ENCODE results near the gene TMEM156. TPM values are rescaled to one million over a fixed set of nuclear protein-coding genes. Genes with fewer than 3 reads are reported as not detected.

Gene TMEM156
- total RNA-seq, 3 donors from 2014 or later (not counting 1 experiment from before 2014, with no cell fraction given) = 13.8 to 22.3 (median 16.8) TPM

- Histone ChIP-seq H3K4me1 (ENCODE audit: control insufficient read depth, insufficient read depth, low read length) (peaks cover 22% of the 10 kb centered on the region), H3K4me3 (ENCODE audit: low read length) (peak overlapping the region; percentile 68), H3K27ac (ENCODE audit: low read length) (peak overlapping the region; percentile 67), H3K9me3 (ENCODE audit: control insufficient read depth, insufficient read depth, low read length) (no peaks in the 10 kb centered on the region), H3K27me3 (ENCODE audit: control insufficient read depth, insufficient read depth, low read length) (no peaks in the 10 kb centered on the region), H3K36me3 (ENCODE audit: control insufficient read depth, insufficient read depth, low read length) (no peaks in the 10 kb centered on the region)
- DNase-seq (peak in 1 of 2 donors; percentile 68), ATAC-seq (peak; percentile 23 to 55 (median 32))
- Mint-ChIP-seq H3K36me3 (no peaks in the 10 kb centered on the region), H3K27me3 (ENCODE audit: low read depth in 2 of 2) (no peaks in the 10 kb centered on the region), H3K4me1 (peaks cover 36 to 38% of the 10 kb centered on the region in 2 donors), H3K9me3 (no peaks in the 10 kb centered on the region), H3K27ac (peak overlapping the region; percentile 85 to 93), H3K4me3 (peak overlapping the region; percentile 93)
- no peak for TF ChIP-seq CTCF (IDR thresholded peaks at IDR 0.05)
- WGBS (ENCODE audit: insufficient coverage) = under 1% methylated on average over 82 of the region's 82 CpGs
- intact Hi-C loops (cut with micrococcal nuclease) = loop anchor here (1.0 to 10.0 kb wide), 2 partner anchors 13 to 410 kb away; partner anchors contain the start of genes LIAS, RPL9 and TMEM156
These were observed 13.0 kb upstream of the TMEM156 start for GRCh38 chr4:39044956-39045826.

GRCh38 chr4:39044364-39044955, 12.3 kb upstream of the TMEM156 start:
- H3K4me3 ChIP-seq (ENCODE audit: low read length) = peak overlapping the region; percentile 49
- Mint-ChIP-seq H3K27ac (peak overlapping the region; percentile 92 to 93), H3K9me3 (no peaks in the 10 kb centered on the region), H3K4me1 (peaks cover 36 to 38% of the 10 kb centered on the region in 2 donors), H3K27me3 (ENCODE audit: low read depth in 2 of 2) (no peaks in the 10 kb centered on the region), H3K36me3 (no peaks in the 10 kb centered on the region), H3K4me3 (peak overlapping the region; percentile 90)
- peak overlapping the region; percentile 80 for H3K27ac ChIP-seq (ENCODE audit: low read length)
- H3K27me3 ChIP-seq (ENCODE audit: control insufficient read depth, insufficient read depth, low read length) = no peaks in the 10 kb centered on the region
- H3K4me1 ChIP-seq (ENCODE audit: control insufficient read depth, insufficient read depth, low read length) = peaks cover 22% of the 10 kb centered on the region
- DNase-seq = peak; percentile 94 to 99
- intact Hi-C loops (cut with micrococcal nuclease) = loop anchor here (1.0 to 10.0 kb wide), 2 partner anchors 12 to 410 kb away; partner anchors contain the start of genes LIAS, RPL9 and TMEM156
- 0% methylated on average over 49 of the region's 54 CpGs for WGBS (ENCODE audit: insufficient coverage)
- no peak for TF ChIP-seq CTCF (IDR thresholded peaks at IDR 0.05)
- ATAC-seq = peak; percentile 86 to 96 (median 87)
- H3K36me3 ChIP-seq (ENCODE audit: control insufficient read depth, insufficient read depth, low read length) = no peaks in the 10 kb centered on the region
- no peaks in the 10 kb centered on the region for H3K9me3 ChIP-seq (ENCODE audit: control insufficient read depth, insufficient read depth, low read length)

- no peaks in the 10 kb centered on the region for H3K9me3 ChIP-seq (ENCODE audit: control insufficient read depth, insufficient read depth, low read length)
- Mint-ChIP-seq H3K27ac (peak overlapping the region; percentile 92 to 93), H3K36me3 (no peaks in the 10 kb centered on the region), H3K4me1 (peaks cover 36 to 38% of the 10 kb centered on the region in 2 donors), H3K4me3 (peak overlapping the region; percentile 90), H3K9me3 (no peaks in the 10 kb centered on the region), H3K27me3 (ENCODE audit: low read depth in 2 of 2) (no peaks in the 10 kb centered on the region)
- 15% methylated on average over 4 of the region's 8 CpGs for WGBS (ENCODE audit: insufficient coverage)
- no peak for TF ChIP-seq CTCF (IDR thresholded peaks at IDR 0.05)
- DNase-seq (peak in 1 of 2 donors; percentile 64), ATAC-seq (peak in 1 of 3 donors; percentile 22)
- H3K4me3 ChIP-seq (ENCODE audit: low read length) = peak overlapping the region; percentile 49
- peaks cover 22% of the 10 kb centered on the region for H3K4me1 ChIP-seq (ENCODE audit: control insufficient read depth, insufficient read depth, low read length)
- intact Hi-C loops (cut with micrococcal nuclease) = loop anchor here (1.0 to 10.0 kb wide), 2 partner anchors 12 to 411 kb away; partner anchors contain the start of genes LIAS, RPL9 and TMEM156
- H3K36me3 ChIP-seq (ENCODE audit: control insufficient read depth, insufficient read depth, low read length) = no peaks in the 10 kb centered on the region
- H3K27ac ChIP-seq (ENCODE audit: low read length) = peak overlapping the region; percentile 80
- H3K27me3 ChIP-seq (ENCODE audit: control insufficient read depth, insufficient read depth, low read length) = no peaks in the 10 kb centered on the region
These were observed 11.7 kb upstream of the TMEM156 start for GRCh38 chr4:39043861-39044363.

All from natural killer cell (primary cell).